Right atrium auricular region (tissue), 2 donors: ENCODE measurements around the gene ANKRD33B. TPM values are rescaled to one million over a fixed set of nuclear protein-coding genes. Genes with fewer than 3 reads are reported as not detected.

Source experiments
- DNase-seq: peaks from one replicate; pipeline ENCODE4 v3.0.0-alpha.2; 2019; ENCODE audit warnings: low spot score
- H3K27ac ChIP-seq, 2 donors: fragments of 200-600 bp; sonication (generic); 1 replicate in 1 of 2; 2 replicates in 1 of 2; pipeline ENCODE4 v1.5.1; 2016 to 2019
- H3K27me3 ChIP-seq, 2 donors: fragments of 200-600 bp; sonication (generic); one replicate each; pipeline versions ENCODE4 v1.5.1 to v1.6.0; 2017 to 2019
- H3K36me3 ChIP-seq: fragments of 200-600 bp; sonication (generic); one replicate; pipeline ENCODE4 v1.5.1; 2016
- H3K4me1 ChIP-seq, 2 donors: fragments of 200-600 bp; sonication (generic); one replicate each; pipeline versions ENCODE4 v1.5.1 to v1.6.0; 2017 to 2019
- H3K4me3 ChIP-seq, 2 donors: fragments of 200-600 bp; sonication (generic); 1 replicate in 1 of 2; 2 replicates in 1 of 2; pipeline ENCODE4 v1.5.1; 2017 to 2019; ENCODE audit warnings: mild to moderate bottlenecking in 1 of 2, moderate library complexity in 1 of 2
- H3K9me3 ChIP-seq, 2 donors: fragments of 200-600 bp; sonication (generic); one replicate each; pipeline ENCODE4 v1.5.1; 2019
- total RNA-seq, 2 donors: library from RNA; depleted of rRNA; stranded (reverse); fragments of >200 nt; gene quantifications; one replicate each; pipeline ENCODE4 v1.1.0, GENCODE V29; 2016
- TF ChIP-seq, protein P1 (sequence below), 2 donors: fragments of 200-600 bp; sonication (generic); IDR thresholded peaks; one replicate each; pipeline ENCODE4 v1.5.1; 2019; ENCODE audit warnings: antibody characterized with exemption in 2 of 2

The ANKRD33B gene
- total RNA-seq, 2 donors from 2014 or later: 1.2 to 4.7 TPM

- H3K4me3 ChIP-seq: no peak overlapping the region
- H3K27ac ChIP-seq: peak overlapping the region; percentile 43 to 68
- no peak for DNase-seq
- H3K36me3 ChIP-seq: no peaks in the 10 kb centered on the region
- no peaks in the 10 kb centered on the region for H3K27me3 ChIP-seq
- no peaks in the 10 kb centered on the region for H3K9me3 ChIP-seq
- TF ChIP-seq, protein P1, sequence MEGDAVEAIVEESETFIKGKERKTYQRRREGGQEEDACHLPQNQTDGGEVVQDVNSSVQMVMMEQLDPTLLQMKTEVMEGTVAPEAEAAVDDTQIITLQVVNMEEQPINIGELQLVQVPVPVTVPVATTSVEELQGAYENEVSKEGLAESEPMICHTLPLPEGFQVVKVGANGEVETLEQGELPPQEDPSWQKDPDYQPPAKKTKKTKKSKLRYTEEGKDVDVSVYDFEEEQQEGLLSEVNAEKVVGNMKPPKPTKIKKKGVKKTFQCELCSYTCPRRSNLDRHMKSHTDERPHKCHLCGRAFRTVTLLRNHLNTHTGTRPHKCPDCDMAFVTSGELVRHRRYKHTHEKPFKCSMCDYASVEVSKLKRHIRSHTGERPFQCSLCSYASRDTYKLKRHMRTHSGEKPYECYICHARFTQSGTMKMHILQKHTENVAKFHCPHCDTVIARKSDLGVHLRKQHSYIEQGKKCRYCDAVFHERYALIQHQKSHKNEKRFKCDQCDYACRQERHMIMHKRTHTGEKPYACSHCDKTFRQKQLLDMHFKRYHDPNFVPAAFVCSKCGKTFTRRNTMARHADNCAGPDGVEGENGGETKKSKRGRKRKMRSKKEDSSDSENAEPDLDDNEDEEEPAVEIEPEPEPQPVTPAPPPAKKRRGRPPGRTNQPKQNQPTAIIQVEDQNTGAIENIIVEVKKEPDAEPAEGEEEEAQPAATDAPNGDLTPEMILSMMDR (IDR thresholded peaks at IDR 0.05): no peak
- peaks cover 0 to 49% of the 10 kb centered on the region in 2 donors for H3K4me1 ChIP-seq
These were observed 139.1 kb downstream of the ANKRD33B start for GRCh38 chr5:10702911-10703491.

DNA sequence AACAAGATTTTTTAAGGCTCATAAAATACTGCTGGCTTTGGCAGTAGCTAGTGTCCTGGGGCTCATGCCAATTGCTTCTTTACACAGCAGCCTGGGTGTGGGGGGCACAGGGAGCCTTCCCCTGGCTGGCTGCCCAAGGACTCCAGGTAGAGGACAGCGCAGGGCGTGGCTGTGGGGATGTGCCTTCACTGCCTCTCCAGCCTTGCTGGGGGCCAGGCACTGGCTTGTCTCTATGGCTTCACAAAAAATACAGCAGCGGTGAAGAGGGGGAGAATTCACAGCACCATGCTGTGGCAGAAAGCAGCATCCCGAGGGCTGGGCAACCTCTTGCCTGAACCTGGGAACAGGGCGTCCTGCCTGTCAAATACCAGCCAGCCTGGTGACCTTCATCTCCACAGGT is 139.8 kb downstream of the ANKRD33B start:
- Histone ChIP-seq H3K27me3 (no peaks in the 10 kb centered on the region), H3K4me3 (no peak overlapping the region), H3K4me1 (peaks cover 0 to 49% of the 10 kb centered on the region in 2 donors), H3K36me3 (no peaks in the 10 kb centered on the region), H3K9me3 (no peaks in the 10 kb centered on the region), H3K27ac (peak overlapping the region; percentile 43 to 68)
- DNase-seq: no peak
- TF ChIP-seq, protein P1 (IDR thresholded peaks at IDR 0.05): no peak

- peaks cover 0 to 60% of the 10 kb centered on the region in 2 donors for H3K4me1 ChIP-seq
These were observed 141.2 kb downstream of the ANKRD33B start for GRCh38 chr5:10704949-10705621.

GRCh38 chr5:10705747-10706146 is 141.9 kb downstream of the ANKRD33B start:
- TF ChIP-seq, protein P1 (IDR thresholded peaks at IDR 0.05): no peak
- Histone ChIP-seq H3K4me3 (no peak overlapping the region), H3K27ac (no peak overlapping the region), H3K36me3 (no peaks in the 10 kb centered on the region), H3K9me3 (no peaks in the 10 kb centered on the region), H3K27me3 (no peaks in the 10 kb centered on the region), H3K4me1 (peaks cover 0 to 66% of the 10 kb centered on the region in 2 donors)
- DNase-seq: no peak

More at GRCh38 chr5:10704949-10705621, 141.2 kb downstream of the ANKRD33B start:
- DNase-seq: no peak
- Histone ChIP-seq H3K27me3 (no peaks in the 10 kb centered on the region), H3K36me3 (no peaks in the 10 kb centered on the region), H3K4me3 (no peak overlapping the region), H3K9me3 (no peaks in the 10 kb centered on the region), H3K27ac (peak overlapping the region; percentile 38 to 43)
- TF ChIP-seq, protein P1 (IDR thresholded peaks at IDR 0.05): no peak

- Histone ChIP-seq H3K4me3 (no peak overlapping the region), H3K27me3 (no peaks in the 10 kb centered on the region), H3K9me3 (no peaks in the 10 kb centered on the region), H3K36me3 (no peaks in the 10 kb centered on the region), H3K27ac (no peak overlapping the region), H3K4me1 (peaks cover 0 to 64% of the 10 kb centered on the region in 2 donors)
- DNase-seq: no peak
- TF ChIP-seq, protein P1 (IDR thresholded peaks at IDR 0.05): no peak
These were observed 142.5 kb downstream of the ANKRD33B start for GRCh38 chr5:10706326-10706725.

Other genes starting within 250 kb of the ANKRD33B start
- gene MARCHF6, start 210.4 kb upstream of the ANKRD33B start, total RNA-seq: 100 to 1,000 TPM in 1 of 2 donors, 10 to 100 TPM in 1; 89.5 to 103 TPM
- 1 to 10 TPM in 1 of 2 donors, not detected in 1; 2.2 TPM for gene ROPN1L, start 122.2 kb upstream of the ANKRD33B start, total RNA-seq
- 10 to 100 TPM; 34.6 to 65.8 TPM for gene DAP, start 197.2 kb downstream of the ANKRD33B start, total RNA-seq